Suprapubic skin (tissue), 3 donors: ENCODE results near the gene MRPS21.

ENCODE experiments used
- POLR2A ChIP-seq, 2 donors: fragments of 450-650 bp; IDR thresholded peaks; one replicate each; pipeline ENCODE4 v1.6.1; 2017; ENCODE audit warnings: antibody characterized with exemption in 2 of 2, mild to moderate bottlenecking in 2 of 2, moderate library complexity in 2 of 2
- TF ChIP-seq, protein P1 (sequence below), 2 donors: fragments of 200-600 bp in 1 of 2; fragments of 450-650 bp in 1 of 2; sonication (generic) in 1 of 2; IDR thresholded peaks; one replicate each; pipeline ENCODE4 v1.5.1; 2016 to 2019; ENCODE audit warnings: antibody characterized with exemption in 2 of 2, mild to moderate bottlenecking in 1 of 2, moderate library complexity in 1 of 2

DNA sequence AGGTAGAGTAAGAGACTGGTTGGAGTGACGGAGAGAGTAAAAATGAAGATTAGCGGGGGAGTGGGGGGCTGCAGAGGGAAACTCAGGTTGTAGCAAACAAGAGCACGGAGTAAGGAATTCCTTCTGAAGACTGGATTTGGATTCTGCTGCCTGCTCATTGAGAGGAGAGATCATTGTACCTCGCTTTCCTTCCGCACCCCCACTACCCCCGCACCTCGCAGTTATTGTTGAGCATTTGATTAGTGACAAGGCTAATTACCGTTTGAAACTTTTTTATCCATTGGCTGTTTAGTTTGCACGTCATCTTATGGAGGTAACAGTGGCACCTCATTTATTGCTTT is 28.1 kb downstream of the MRPS21 start:
- TF ChIP-seq POLR2A (IDR thresholded peaks at IDR 0.05): no peak
- TF ChIP-seq, protein P1, sequence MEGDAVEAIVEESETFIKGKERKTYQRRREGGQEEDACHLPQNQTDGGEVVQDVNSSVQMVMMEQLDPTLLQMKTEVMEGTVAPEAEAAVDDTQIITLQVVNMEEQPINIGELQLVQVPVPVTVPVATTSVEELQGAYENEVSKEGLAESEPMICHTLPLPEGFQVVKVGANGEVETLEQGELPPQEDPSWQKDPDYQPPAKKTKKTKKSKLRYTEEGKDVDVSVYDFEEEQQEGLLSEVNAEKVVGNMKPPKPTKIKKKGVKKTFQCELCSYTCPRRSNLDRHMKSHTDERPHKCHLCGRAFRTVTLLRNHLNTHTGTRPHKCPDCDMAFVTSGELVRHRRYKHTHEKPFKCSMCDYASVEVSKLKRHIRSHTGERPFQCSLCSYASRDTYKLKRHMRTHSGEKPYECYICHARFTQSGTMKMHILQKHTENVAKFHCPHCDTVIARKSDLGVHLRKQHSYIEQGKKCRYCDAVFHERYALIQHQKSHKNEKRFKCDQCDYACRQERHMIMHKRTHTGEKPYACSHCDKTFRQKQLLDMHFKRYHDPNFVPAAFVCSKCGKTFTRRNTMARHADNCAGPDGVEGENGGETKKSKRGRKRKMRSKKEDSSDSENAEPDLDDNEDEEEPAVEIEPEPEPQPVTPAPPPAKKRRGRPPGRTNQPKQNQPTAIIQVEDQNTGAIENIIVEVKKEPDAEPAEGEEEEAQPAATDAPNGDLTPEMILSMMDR (IDR thresholded peaks at IDR 0.05): no peak
